Measurements from ENCODE around the gene SLC25A23. TPM values are rescaled to one million over a fixed set of nuclear protein-coding genes. Genes with fewer than 3 reads are reported as not detected.

SLC25A23 gene
- total and polyA plus RNA-seq, 2 of the 4 experiments (the other 2 are of a cell fraction) = 7.0 to 7.6 TPM

DNA sequence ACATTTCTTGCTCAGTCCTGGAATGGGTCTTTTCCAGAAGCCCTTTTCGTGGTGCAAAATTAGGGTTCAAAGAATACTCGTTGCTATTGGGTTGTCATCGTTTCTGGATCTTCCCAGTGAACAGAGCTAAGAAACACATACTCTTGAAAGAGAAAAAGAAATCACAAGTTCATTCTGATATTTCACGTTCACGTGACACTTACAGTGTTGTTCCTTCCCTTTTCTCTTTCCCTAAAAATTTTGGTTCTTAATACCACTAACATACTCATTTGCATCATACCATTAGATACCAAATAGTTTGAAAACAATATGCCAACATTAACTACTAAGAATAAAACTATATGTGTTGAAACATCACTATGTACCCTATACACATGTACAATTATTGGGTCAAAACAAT lies 53.2 kb downstream of the SLC25A23 start:
- H2BK5ac ChIP-seq (ENCODE audit: low read depth, low read length, poor library complexity, severe bottlenecking) = no peak overlapping the region
- no peak overlapping the region for H3K14ac ChIP-seq (replicated peaks; ENCODE audit: low read depth, low read length)
- in situ Hi-C loops (cut with MboI; ENCODE audit: low sequenced_read_pairs) (no loop called here), dilution Hi-C loops (cut with HindIII; ENCODE audit: low sequenced_read_pairs, unreplicated experiment) (no loop called here), intact Hi-C loops (cut with micrococcal nuclease) (no loop called here)
- H3K9ac ChIP-seq (ENCODE audit: low read depth, low read length) = no peak overlapping the region
- H2BK15ac ChIP-seq (ENCODE audit: low read depth, low read length) = no peak overlapping the region
- POLR2A ChIA-PET (ENCODE audit: unreplicated experiment) = no interaction called here
- CTCF ChIA-PET = no interaction called here
- H3K4me2 ChIP-seq (ENCODE audit: low read depth, low read length) = no peak overlapping the region
- ATAC-seq (ENCODE audit: low read depth) (no peak), DNase-seq (no peak)
- no peak overlapping the region for H4K5ac ChIP-seq (ENCODE audit: low read depth, low read length)
- no peaks in the 10 kb centered on the region for H3K9me3 ChIP-seq (ENCODE audit: control insufficient read depth, insufficient read depth, low read length)
- H4K20me1 ChIP-seq (ENCODE audit: insufficient read depth, low read length) = no peaks in the 10 kb centered on the region
- no peaks in the 10 kb centered on the region for H3K36me3 ChIP-seq (ENCODE audit: control insufficient read depth, insufficient read depth, low read length)
- H2BK120ac ChIP-seq (ENCODE audit: low read depth, low read length) = no peak overlapping the region
- H2AK9ac ChIP-seq (replicated peaks; ENCODE audit: low read depth, low read length, poor library complexity) = no peak overlapping the region
- no peak overlapping the region for H3K23ac ChIP-seq (ENCODE audit: low read depth, low read length)
- no peaks in the 10 kb centered on the region for H3K27me3 ChIP-seq (ENCODE audit: control insufficient read depth, insufficient read depth, low read length)
- H4K8ac ChIP-seq (ENCODE audit: low read depth in 2 of 2, low read length in 2 of 2) = no peak overlapping the region
- no peak overlapping the region for H3K4ac ChIP-seq (ENCODE audit: low read depth, low read length)
- no peaks in the 10 kb centered on the region for H3K4me1 ChIP-seq (ENCODE audit: control insufficient read depth, insufficient read depth, low read length)
- H3K18ac ChIP-seq (ENCODE audit: low read depth, low read length) = no peak overlapping the region
- H3K4me3 ChIP-seq (ENCODE audit: insufficient read depth, low read depth, low read length) = no peak overlapping the region
- H3K27ac ChIP-seq (ENCODE audit: insufficient read depth, low read length) = no peak overlapping the region
- H3K79me1 ChIP-seq (ENCODE audit: low read depth in 1 of 2, low read length in 2 of 2) = no peaks in the 10 kb centered on the region
- WGBS, 2 experiments (ENCODE audit: extremely low coverage in 2 of 2, insufficient read length in 1 of 2) = no CpG with 5 or more reads among the region's 5 CpGs
- no TSS peak for BruUV-seq (replicated peaks)
- H2BK20ac ChIP-seq (ENCODE audit: low read depth, low read length) = no peak overlapping the region
- no peaks in the 10 kb centered on the region; the same call in 1 of the 2 replicates for H3K9me1 ChIP-seq (ENCODE audit: insufficient read depth, low read length)
- no peak overlapping the region for H4K91ac ChIP-seq (ENCODE audit: insufficient read depth, low read depth, low read length)
- H3K56ac ChIP-seq (ENCODE audit: extremely low read depth, insufficient read depth, low read length) = no peak overlapping the region
- TF ChIP-seq MXI1 (IDR thresholded peaks at IDR 0.05; ENCODE audit: borderline replicate concordance, low read depth, low read length) (no peak), POLR2A (IDR thresholded peaks at IDR 0.05; ENCODE audit: low read depth, low read length) (no peak), MAZ (IDR thresholded peaks at IDR 0.05; ENCODE audit: borderline replicate concordance, low read depth, low read length) (no peak), RCOR1 (IDR thresholded peaks at IDR 0.05; ENCODE audit: insufficient replicate concordance, low read length) (no peak), NFE2L2 (IDR thresholded peaks at IDR 0.05; ENCODE audit: low read depth, low read length) (no peak), CHD1 (IDR thresholded peaks at IDR 0.05; ENCODE audit: low read depth, low read length) (no peak), BHLHE40 (IDR thresholded peaks at IDR 0.05; ENCODE audit: low read depth, low read length) (no peak), RFX5 (IDR thresholded peaks at IDR 0.05; ENCODE audit: low read depth, low read length) (no peak), MAFK (IDR thresholded peaks at IDR 0.05; ENCODE audit: low read depth, low read length) (no peak), RAD21 (IDR thresholded peaks at IDR 0.05; ENCODE audit: low read length) (no peak), CEBPB (IDR thresholded peaks at IDR 0.05; ENCODE audit: low read depth, low read length) (no peak), SMC3 (IDR thresholded peaks at IDR 0.05; ENCODE audit: low read depth, low read length) (no peak), FOS (IDR thresholded peaks at IDR 0.05; ENCODE audit: low read depth, low read length) (no peak)
- TF ChIP-seq, protein P1, sequence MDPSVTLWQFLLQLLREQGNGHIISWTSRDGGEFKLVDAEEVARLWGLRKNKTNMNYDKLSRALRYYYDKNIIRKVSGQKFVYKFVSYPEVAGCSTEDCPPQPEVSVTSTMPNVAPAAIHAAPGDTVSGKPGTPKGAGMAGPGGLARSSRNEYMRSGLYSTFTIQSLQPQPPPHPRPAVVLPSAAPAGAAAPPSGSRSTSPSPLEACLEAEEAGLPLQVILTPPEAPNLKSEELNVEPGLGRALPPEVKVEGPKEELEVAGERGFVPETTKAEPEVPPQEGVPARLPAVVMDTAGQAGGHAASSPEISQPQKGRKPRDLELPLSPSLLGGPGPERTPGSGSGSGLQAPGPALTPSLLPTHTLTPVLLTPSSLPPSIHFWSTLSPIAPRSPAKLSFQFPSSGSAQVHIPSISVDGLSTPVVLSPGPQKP (IDR thresholded peaks at IDR 0.05; ENCODE audit: borderline replicate concordance, low read depth, low read length) = no peak
- TF ChIP-seq, protein P2, sequence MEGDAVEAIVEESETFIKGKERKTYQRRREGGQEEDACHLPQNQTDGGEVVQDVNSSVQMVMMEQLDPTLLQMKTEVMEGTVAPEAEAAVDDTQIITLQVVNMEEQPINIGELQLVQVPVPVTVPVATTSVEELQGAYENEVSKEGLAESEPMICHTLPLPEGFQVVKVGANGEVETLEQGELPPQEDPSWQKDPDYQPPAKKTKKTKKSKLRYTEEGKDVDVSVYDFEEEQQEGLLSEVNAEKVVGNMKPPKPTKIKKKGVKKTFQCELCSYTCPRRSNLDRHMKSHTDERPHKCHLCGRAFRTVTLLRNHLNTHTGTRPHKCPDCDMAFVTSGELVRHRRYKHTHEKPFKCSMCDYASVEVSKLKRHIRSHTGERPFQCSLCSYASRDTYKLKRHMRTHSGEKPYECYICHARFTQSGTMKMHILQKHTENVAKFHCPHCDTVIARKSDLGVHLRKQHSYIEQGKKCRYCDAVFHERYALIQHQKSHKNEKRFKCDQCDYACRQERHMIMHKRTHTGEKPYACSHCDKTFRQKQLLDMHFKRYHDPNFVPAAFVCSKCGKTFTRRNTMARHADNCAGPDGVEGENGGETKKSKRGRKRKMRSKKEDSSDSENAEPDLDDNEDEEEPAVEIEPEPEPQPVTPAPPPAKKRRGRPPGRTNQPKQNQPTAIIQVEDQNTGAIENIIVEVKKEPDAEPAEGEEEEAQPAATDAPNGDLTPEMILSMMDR (conservative IDR thresholded peaks at IDR 0.05; ENCODE audit: low read depth, low read length) = no peak
- TF ChIP-seq, protein P3, sequence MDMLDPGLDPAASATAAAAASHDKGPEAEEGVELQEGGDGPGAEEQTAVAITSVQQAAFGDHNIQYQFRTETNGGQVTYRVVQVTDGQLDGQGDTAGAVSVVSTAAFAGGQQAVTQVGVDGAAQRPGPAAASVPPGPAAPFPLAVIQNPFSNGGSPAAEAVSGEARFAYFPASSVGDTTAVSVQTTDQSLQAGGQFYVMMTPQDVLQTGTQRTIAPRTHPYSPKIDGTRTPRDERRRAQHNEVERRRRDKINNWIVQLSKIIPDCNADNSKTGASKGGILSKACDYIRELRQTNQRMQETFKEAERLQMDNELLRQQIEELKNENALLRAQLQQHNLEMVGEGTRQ (IDR thresholded peaks at IDR 0.05; ENCODE audit: low read depth, low read length) = no peak
- no peak overlapping the region for H2AK5ac ChIP-seq (ENCODE audit: low read depth, low read length)
- H2AFZ ChIP-seq (replicated peaks; ENCODE audit: low read length, poor library complexity) = no peak overlapping the region
